CD4-positive, alpha-beta T cell (primary cell): ENCODE measurements around the gene PTPRN2. TPM values are rescaled to one million over a fixed set of nuclear protein-coding genes. Genes with fewer than 3 reads are reported as not detected.
A peak's percentile ranks its signal among the peaks of the same experiment; 100 is the strongest.

Experiments used
- ATAC-seq: fragments of 200-7000 bp; cut with Tn5 transposase; one replicate; pipeline ENCODE4 v1.10.0; 2022; ENCODE audit warnings: mild to moderate bottlenecking; ENCODE audit not compliant: poor library complexity
- CTCF ChIA-PET: fragments of 350-600 bp; sonication (Branson Sonifier 250); formaldehyde crosslinking; loops from one replicate; lab custom pipeline; 2021; ENCODE audit warnings: antibody characterized with exemption, inconsistent platforms; lab: Charles Lee
- POLR2A ChIA-PET: fragments of 350-600 bp; sonication (Branson Sonifier 250); formaldehyde crosslinking; loops from one replicate; lab custom pipeline; 2021; ENCODE audit warnings: antibody characterized with exemption, inconsistent platforms; lab: Charles Lee
- DNase-seq, 14 experiments: peaks; one replicate each; pipeline ENCODE4 v3.0.0-alpha.2; 2013 to 2020; ENCODE audit warnings: mixed read lengths in 2 of 14
- H3K27ac ChIP-seq, 2 donors: one replicate each; pipeline versions ENCODE4 v1.5.1 to v1.7.0; 2013; ENCODE audit warnings: low read length in 2 of 2, low read depth in 1 of 2, mild to moderate bottlenecking in 1 of 2
- H3K27me3 ChIP-seq, 2 experiments: 1 replicate in 1 of 2; 2 replicates in 1 of 2; pipeline versions ENCODE4 v1.6.1 to v1.7.0; 2013; ENCODE audit warnings: low read length in 2 of 2, control low read depth in 1 of 2, mild to moderate bottlenecking in 1 of 2, moderate library complexity in 1 of 2; ENCODE audit not compliant: insufficient read depth in 2 of 2, control insufficient read depth in 1 of 2
- H3K36me3 ChIP-seq: one replicate; pipeline ENCODE4 v1.6.1; 2013; ENCODE audit warnings: low read length, control low read depth; ENCODE audit not compliant: insufficient read depth
- H3K4me1 ChIP-seq: one replicate; pipeline ENCODE4 v1.6.1; 2013; ENCODE audit warnings: low read length, control low read depth; ENCODE audit not compliant: insufficient read depth
- H3K4me3 ChIP-seq: one replicate; pipeline ENCODE4 v1.5.1; 2013; ENCODE audit warnings: mild to moderate bottlenecking, low read length, moderate library complexity
- H3K9me3 ChIP-seq, 2 experiments: 1 replicate in 1 of 2; 2 replicates in 1 of 2; pipeline versions ENCODE4 v1.6.1 to v1.7.0; 2013; ENCODE audit warnings: low read length in 2 of 2, mild to moderate bottlenecking in 2 of 2, control low read depth in 1 of 2, moderate library complexity in 1 of 2; ENCODE audit not compliant: control insufficient read depth in 1 of 2, insufficient read depth in 1 of 2
- H3K27ac Mint-ChIP-seq: one replicate; pipeline ENCODE4 v1.8.0; 2020; ENCODE audit warnings: mixed read lengths
- H3K27me3 Mint-ChIP-seq: one replicate; pipeline ENCODE4 v1.8.0; 2021; ENCODE audit warnings: mixed read lengths
- H3K36me3 Mint-ChIP-seq: one replicate; pipeline ENCODE4 v1.8.0; 2021; ENCODE audit warnings: low read depth, mixed read lengths
- H3K4me1 Mint-ChIP-seq: one replicate; pipeline ENCODE4 v1.8.0; 2021; ENCODE audit warnings: low read depth, mixed read lengths
- H3K4me3 Mint-ChIP-seq: one replicate; pipeline ENCODE4 v1.8.0; 2020; ENCODE audit warnings: mild to moderate bottlenecking, mixed read lengths
- H3K9me3 Mint-ChIP-seq: one replicate; pipeline ENCODE4 v1.8.0; 2020; ENCODE audit warnings: mixed read lengths
- intact Hi-C, 2 experiments: fragments of 100-400 bp; cut with DNase I in 1 of 2; cut with micrococcal nuclease in 1 of 2; formaldehyde crosslinking; loops; one replicate each; pipeline versions ENCODE4 v1.15.1 to v1.9.0; 2023 to 2025; cut with DNase I, micrococcal nuclease
- total RNA-seq, 174 experiments: library from RNA in 2 of 174; stranded (reverse) in 2 of 174; gene quantifications; one replicate each; pipeline ENCODE4 v1.2.3 and lab custom pipeline; 2021 to 2026
- TF ChIP-seq, protein P1 (sequence below): fragments of 200-600 bp; IDR thresholded peaks from one replicate; pipeline ENCODE4 v1.8.0; 2022; ENCODE audit warnings: antibody characterized with exemption, mild to moderate bottlenecking

PTPRN2 gene
- total RNA-seq, 2 experiments from 2014 or later, result 0.34 to 0.44 TPM

DNA sequence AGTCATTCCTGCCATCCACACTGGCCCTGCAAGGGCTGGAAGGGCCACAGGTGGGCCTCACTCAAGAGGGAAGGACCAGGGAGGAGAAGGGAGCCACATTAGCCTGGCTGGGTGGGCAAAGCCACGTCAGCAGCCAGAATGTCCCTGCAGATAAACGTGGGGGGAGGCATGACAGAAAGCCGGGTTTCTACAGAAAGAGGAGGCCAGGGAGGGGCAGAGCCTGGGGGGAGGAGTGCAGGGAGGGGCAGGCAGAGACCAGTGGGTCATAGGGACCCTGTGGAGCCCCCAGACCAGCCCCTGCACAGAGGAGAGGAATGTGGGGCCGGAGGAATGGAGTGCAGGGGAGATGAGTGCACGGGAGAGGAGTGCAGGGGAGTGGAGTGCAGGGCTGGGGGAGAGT lies 590.2 kb downstream of the PTPRN2 start:
- TF ChIP-seq, protein P1, sequence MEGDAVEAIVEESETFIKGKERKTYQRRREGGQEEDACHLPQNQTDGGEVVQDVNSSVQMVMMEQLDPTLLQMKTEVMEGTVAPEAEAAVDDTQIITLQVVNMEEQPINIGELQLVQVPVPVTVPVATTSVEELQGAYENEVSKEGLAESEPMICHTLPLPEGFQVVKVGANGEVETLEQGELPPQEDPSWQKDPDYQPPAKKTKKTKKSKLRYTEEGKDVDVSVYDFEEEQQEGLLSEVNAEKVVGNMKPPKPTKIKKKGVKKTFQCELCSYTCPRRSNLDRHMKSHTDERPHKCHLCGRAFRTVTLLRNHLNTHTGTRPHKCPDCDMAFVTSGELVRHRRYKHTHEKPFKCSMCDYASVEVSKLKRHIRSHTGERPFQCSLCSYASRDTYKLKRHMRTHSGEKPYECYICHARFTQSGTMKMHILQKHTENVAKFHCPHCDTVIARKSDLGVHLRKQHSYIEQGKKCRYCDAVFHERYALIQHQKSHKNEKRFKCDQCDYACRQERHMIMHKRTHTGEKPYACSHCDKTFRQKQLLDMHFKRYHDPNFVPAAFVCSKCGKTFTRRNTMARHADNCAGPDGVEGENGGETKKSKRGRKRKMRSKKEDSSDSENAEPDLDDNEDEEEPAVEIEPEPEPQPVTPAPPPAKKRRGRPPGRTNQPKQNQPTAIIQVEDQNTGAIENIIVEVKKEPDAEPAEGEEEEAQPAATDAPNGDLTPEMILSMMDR, result no peak
- Mint-ChIP-seq H3K36me3 (no peaks in the 10 kb centered on the region), H3K27me3 (peaks cover 4% of the 10 kb centered on the region), H3K27ac (no peak overlapping the region), H3K4me1 (no peaks in the 10 kb centered on the region), H3K4me3 (no peak overlapping the region), H3K9me3 (no peaks in the 10 kb centered on the region)
- Histone ChIP-seq H3K27ac (no peak overlapping the region), H3K9me3 (peaks cover 0 to 11% of the 10 kb centered on the region in 2 experiments), H3K4me3 (no peak overlapping the region), H3K4me1 (no peaks in the 10 kb centered on the region), H3K27me3 (peaks cover 0 to 3% of the 10 kb centered on the region in 2 experiments), H3K36me3 (no peaks in the 10 kb centered on the region)
- ATAC-seq (no peak), DNase-seq (no peak)
- ChIA-PET CTCF (no interaction called here), POLR2A (no interaction called here)
- intact Hi-C loops, result no loop called here

DNA sequence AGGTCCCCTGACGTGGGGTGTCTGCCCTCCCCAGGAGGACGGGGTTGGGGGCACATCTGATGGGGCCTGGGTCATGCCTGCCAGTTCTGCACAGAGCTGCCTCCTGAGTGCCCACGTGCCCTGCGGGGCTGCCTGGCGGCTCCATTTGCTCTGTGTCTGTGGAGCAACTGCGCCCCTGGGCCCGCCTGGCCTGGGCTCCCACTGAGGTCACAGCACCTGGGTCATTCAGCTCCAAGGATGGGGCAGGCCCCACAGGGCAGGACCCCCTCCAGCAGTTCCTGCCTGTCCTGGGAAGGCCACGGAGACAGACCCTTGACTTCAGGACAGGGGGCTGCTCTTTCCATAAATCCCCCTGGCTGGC lies 590.6 kb downstream of the PTPRN2 start:
- H3K4me3 Mint-ChIP-seq, result no peak overlapping the region
- Histone ChIP-seq H3K27me3 (peaks cover 0 to 3% of the 10 kb centered on the region in 2 experiments), H3K4me3 (no peak overlapping the region), H3K36me3 (no peaks in the 10 kb centered on the region), H3K27ac (no peak overlapping the region), H3K4me1 (no peaks in the 10 kb centered on the region), H3K9me3 (peaks cover 0 to 11% of the 10 kb centered on the region in 2 experiments)
- POLR2A ChIA-PET, result no interaction called here
- intact Hi-C loops, result no loop called here
- no peaks in the 10 kb centered on the region for H3K4me1 Mint-ChIP-seq
- TF ChIP-seq, protein P1, result no peak
- ATAC-seq, result no peak
- DNase-seq, result no peak
- H3K27ac Mint-ChIP-seq, result no peak overlapping the region
- peaks cover 4% of the 10 kb centered on the region for H3K27me3 Mint-ChIP-seq
- no peaks in the 10 kb centered on the region for H3K36me3 Mint-ChIP-seq
- CTCF ChIA-PET, result no interaction called here
- no peaks in the 10 kb centered on the region for H3K9me3 Mint-ChIP-seq

DNA sequence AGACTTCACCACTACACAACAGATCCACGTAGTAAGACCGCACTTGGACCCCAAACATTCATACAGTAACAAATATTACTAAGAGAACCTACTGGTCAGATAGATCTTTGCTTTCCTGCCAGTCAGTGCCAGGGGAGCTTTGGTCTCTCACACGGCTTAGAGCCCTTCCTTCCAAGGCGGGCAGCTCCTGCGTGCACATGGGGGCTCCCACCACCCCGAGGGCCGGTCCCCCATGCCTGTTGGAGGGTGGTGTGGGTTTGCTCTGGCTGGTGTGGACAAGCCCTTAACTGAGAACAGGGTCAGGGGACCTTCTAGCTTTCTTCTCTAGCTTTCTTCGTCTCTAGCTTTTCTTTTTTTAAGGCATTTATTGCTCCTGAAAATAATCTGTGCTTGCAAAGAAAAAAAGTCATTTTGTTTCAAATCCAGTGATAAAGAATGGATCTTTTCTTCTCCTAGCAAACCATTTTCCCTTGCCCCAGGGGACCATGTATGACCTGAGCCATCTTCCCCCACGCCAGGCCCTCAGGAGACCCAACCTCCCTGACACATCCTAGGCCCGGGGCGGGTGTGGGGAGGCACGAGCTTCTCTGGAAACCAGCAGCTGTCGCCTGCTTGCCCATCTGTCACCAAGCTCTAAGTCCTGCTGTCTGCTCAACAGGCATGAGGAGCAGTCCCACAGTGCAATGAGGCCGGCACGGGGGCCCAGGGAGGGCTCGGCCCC lies 591.1 kb downstream of the PTPRN2 start:
- no peaks in the 10 kb centered on the region for H3K4me1 ChIP-seq
- no peak overlapping the region for H3K27ac Mint-ChIP-seq
- peaks cover 4% of the 10 kb centered on the region for H3K27me3 Mint-ChIP-seq
- POLR2A ChIA-PET, result no interaction called here
- CTCF ChIA-PET, result no interaction called here
- no peaks in the 10 kb centered on the region for H3K4me1 Mint-ChIP-seq
- TF ChIP-seq, protein P1, result no peak
- ATAC-seq (no peak), DNase-seq (peak in 1 of 14 experiments; percentile 23)
- no peaks in the 10 kb centered on the region for H3K36me3 Mint-ChIP-seq
- H3K27ac ChIP-seq, result no peak overlapping the region
- H3K4me3 Mint-ChIP-seq, result no peak overlapping the region
- H3K9me3 ChIP-seq, result peaks cover 0 to 11% of the 10 kb centered on the region in 2 experiments
- H3K9me3 Mint-ChIP-seq, result no peaks in the 10 kb centered on the region
- no peak overlapping the region for H3K4me3 ChIP-seq
- intact Hi-C loops, result no loop called here
- no peaks in the 10 kb centered on the region for H3K36me3 ChIP-seq
- H3K27me3 ChIP-seq, result peaks cover 0 to 3% of the 10 kb centered on the region in 2 experiments
